ENCODE measurements around the gene ARL4D. TPM values are rescaled to one million over a fixed set of nuclear protein-coding genes. Genes with fewer than 3 reads are reported as not detected.

ARL4D gene
- total RNA-seq, 1 donor from 2014 or later, result 19.7 TPM

DNA sequence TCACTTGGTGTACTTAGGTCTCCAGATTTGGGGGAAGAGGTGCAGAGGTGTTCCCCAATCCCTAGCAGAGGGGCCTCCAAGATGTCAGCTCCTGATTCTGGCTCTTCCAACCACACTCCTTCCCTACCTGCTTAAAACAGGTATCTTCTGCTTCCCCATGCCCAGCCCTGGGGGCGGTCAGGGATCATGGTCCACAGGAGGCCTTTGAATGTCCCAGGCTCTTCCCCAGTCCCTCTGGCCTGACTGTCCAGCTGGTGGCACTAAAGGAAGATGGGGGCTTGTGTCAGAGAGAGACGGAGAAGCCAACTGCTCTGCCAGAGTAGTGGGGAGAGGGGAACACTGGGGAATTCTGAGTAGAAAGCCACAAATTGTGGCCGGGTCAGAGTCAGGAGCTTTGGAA is 3.8 kb downstream of the ARL4D start:
- H3K27ac Mint-ChIP-seq (ENCODE audit: unreplicated experiment), result peak overlapping the region; percentile 62
- no peak for FAIRE-seq
- H3K9me3 Mint-ChIP-seq (ENCODE audit: unreplicated experiment), result no peaks in the 10 kb centered on the region

GRCh38 chr17:43403846-43404245 is 5.1 kb downstream of the ARL4D start:
- H3K9ac ChIP-seq (ENCODE audit: low read length), result no peak overlapping the region
- peaks cover 39% of the 10 kb centered on the region for H3K4me1 Mint-ChIP-seq (ENCODE audit: low read depth, unreplicated experiment)
- DNase-seq (ENCODE audit: low read depth) (no peak), FAIRE-seq (no peak)
- no peak overlapping the region for H2AFZ ChIP-seq (ENCODE audit: low read depth, low read length)
- H3K27me3 Mint-ChIP-seq (ENCODE audit: low read depth, unreplicated experiment), result no peaks in the 10 kb centered on the region
- peaks cover 12% of the 10 kb centered on the region for H3K36me3 Mint-ChIP-seq (ENCODE audit: low read depth, unreplicated experiment)
- H3K4me2 ChIP-seq (ENCODE audit: low read length), result no peak overlapping the region
- H3K9me3 Mint-ChIP-seq (ENCODE audit: unreplicated experiment), result no peaks in the 10 kb centered on the region
- no peaks in the 10 kb centered on the region for H3K9me3 ChIP-seq (ENCODE audit: insufficient read depth, low read depth, low read length)
- H3K4me1 ChIP-seq (ENCODE audit: insufficient read depth, low read length), result peaks cover 43% of the 10 kb centered on the region
- peaks cover 34% of the 10 kb centered on the region for H3K79me2 ChIP-seq (ENCODE audit: insufficient read depth, low read length)
- H3K36me3 ChIP-seq (ENCODE audit: insufficient read depth, low read length), result no peaks in the 10 kb centered on the region
- no peak overlapping the region for H3K27ac Mint-ChIP-seq (ENCODE audit: unreplicated experiment)
- no peak overlapping the region for H3K4me3 Mint-ChIP-seq (ENCODE audit: unreplicated experiment)
- H3K27ac ChIP-seq (ENCODE audit: low read depth, low read length), result no peak overlapping the region
- H3K4me3 ChIP-seq (ENCODE audit: insufficient read depth, low read depth, low read length), result no peak overlapping the region
- TF ChIP-seq EZH2 (IDR thresholded peaks at IDR 0.05; ENCODE audit: insufficient read depth, low read length) (no peak), CTCF (IDR thresholded peaks at IDR 0.05; ENCODE audit: insufficient read depth, low read depth, low read length) (no peak)
- H3K27me3 ChIP-seq (ENCODE audit: insufficient read depth, low read length), result no peaks in the 10 kb centered on the region
- peaks cover 17% of the 10 kb centered on the region for H4K20me1 ChIP-seq (ENCODE audit: insufficient read depth, low read length)

More for the DNA sequence above, 3.8 kb downstream of the ARL4D start:
- TF ChIP-seq CTCF (IDR thresholded peaks at IDR 0.05; ENCODE audit: insufficient read depth, low read depth, low read length), result no peak
- TF ChIP-seq EZH2 (IDR thresholded peaks at IDR 0.05; ENCODE audit: insufficient read depth, low read length), result no peak
- H3K27me3 Mint-ChIP-seq (ENCODE audit: low read depth, unreplicated experiment), result no peaks in the 10 kb centered on the region
- Histone ChIP-seq H2AFZ (ENCODE audit: low read depth, low read length) (no peak overlapping the region), H3K4me3 (ENCODE audit: insufficient read depth, low read depth, low read length) (no peak overlapping the region), H3K9me3 (ENCODE audit: insufficient read depth, low read depth, low read length) (no peaks in the 10 kb centered on the region), H3K4me2 (ENCODE audit: low read length) (no peak overlapping the region), H3K36me3 (ENCODE audit: insufficient read depth, low read length) (no peaks in the 10 kb centered on the region), H3K27ac (ENCODE audit: low read depth, low read length) (no peak overlapping the region), H3K4me1 (ENCODE audit: insufficient read depth, low read length) (peaks cover 42% of the 10 kb centered on the region), H3K27me3 (ENCODE audit: insufficient read depth, low read length) (no peaks in the 10 kb centered on the region), H4K20me1 (ENCODE audit: insufficient read depth, low read length) (peaks cover 17% of the 10 kb centered on the region), H3K79me2 (ENCODE audit: insufficient read depth, low read length) (peaks cover 35% of the 10 kb centered on the region), H3K9ac (ENCODE audit: low read length) (no peak overlapping the region)
- H3K4me3 Mint-ChIP-seq (ENCODE audit: unreplicated experiment), result peak overlapping the region; percentile 76
- H3K4me1 Mint-ChIP-seq (ENCODE audit: low read depth, unreplicated experiment), result peaks cover 31% of the 10 kb centered on the region
- no peak for DNase-seq (ENCODE audit: low read depth)
- peaks cover 12% of the 10 kb centered on the region for H3K36me3 Mint-ChIP-seq (ENCODE audit: low read depth, unreplicated experiment)

DNA sequence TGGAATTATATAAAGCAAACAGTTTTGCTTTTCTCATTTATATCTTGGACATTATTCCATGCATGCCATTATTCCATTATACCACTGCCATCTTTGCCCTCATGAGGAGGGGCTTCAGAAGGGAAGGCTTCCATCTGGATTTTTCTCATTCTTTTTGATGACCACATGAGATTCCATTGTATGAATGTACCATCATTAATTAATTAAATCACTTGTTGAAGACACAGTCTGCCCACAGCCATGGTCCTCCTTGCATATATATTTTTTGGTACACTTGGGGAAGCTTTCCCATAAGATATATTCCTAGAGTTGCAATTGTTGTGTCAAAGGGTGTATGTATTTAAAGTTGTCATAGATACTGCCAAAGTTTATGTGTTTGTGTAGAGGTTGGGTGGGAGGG is 7.1 kb downstream of the ARL4D start:
- Histone ChIP-seq H3K4me1 (ENCODE audit: insufficient read depth, low read length) (peaks cover 35% of the 10 kb centered on the region), H3K4me2 (ENCODE audit: low read length) (no peak overlapping the region), H3K79me2 (ENCODE audit: insufficient read depth, low read length) (peaks cover 13% of the 10 kb centered on the region), H4K20me1 (ENCODE audit: insufficient read depth, low read length) (peaks cover 4% of the 10 kb centered on the region), H3K27ac (ENCODE audit: low read depth, low read length) (no peak overlapping the region), H3K4me3 (ENCODE audit: insufficient read depth, low read depth, low read length) (no peak overlapping the region), H3K27me3 (ENCODE audit: insufficient read depth, low read length) (no peaks in the 10 kb centered on the region), H3K9ac (ENCODE audit: low read length) (no peak overlapping the region), H2AFZ (ENCODE audit: low read depth, low read length) (no peak overlapping the region), H3K9me3 (ENCODE audit: insufficient read depth, low read depth, low read length) (no peaks in the 10 kb centered on the region), H3K36me3 (ENCODE audit: insufficient read depth, low read length) (no peaks in the 10 kb centered on the region)
- no peaks in the 10 kb centered on the region for H3K9me3 Mint-ChIP-seq (ENCODE audit: unreplicated experiment)
- no peak for FAIRE-seq
- peak overlapping the region; percentile 84 for H3K27ac Mint-ChIP-seq (ENCODE audit: unreplicated experiment)
- H3K27me3 Mint-ChIP-seq (ENCODE audit: low read depth, unreplicated experiment), result no peaks in the 10 kb centered on the region
- TF ChIP-seq EZH2 (IDR thresholded peaks at IDR 0.05; ENCODE audit: insufficient read depth, low read length), result no peak
- TF ChIP-seq CTCF (IDR thresholded peaks at IDR 0.05; ENCODE audit: insufficient read depth, low read depth, low read length), result no peak
- H3K4me1 Mint-ChIP-seq (ENCODE audit: low read depth, unreplicated experiment), result peaks cover 45% of the 10 kb centered on the region
- H3K4me3 Mint-ChIP-seq (ENCODE audit: unreplicated experiment), result no peak overlapping the region
- H3K36me3 Mint-ChIP-seq (ENCODE audit: low read depth, unreplicated experiment), result peaks cover 8% of the 10 kb centered on the region
- peak; percentile 60 for DNase-seq (ENCODE audit: low read depth)
